HEK293 (cell line): ENCODE results near the gene MRLN.

Experiments used
- CTCF ChIA-PET: fragments of 350-600 bp; formaldehyde crosslinking; extraction: SDS; loops from one replicate; lab custom pipeline; 2021; ENCODE audit warnings: antibody characterized with exemption; lab: Yijun Ruan, JAX
- POLR2A ChIA-PET: fragments of 300-600 bp; formaldehyde crosslinking; extraction: SDS; loops from one replicate; lab custom pipeline; 2020; ENCODE audit warnings: antibody characterized with exemption, inconsistent platforms; lab: Yijun Ruan, JAX
- H3K27ac ChIP-seq: fragments of 200-500 bp; sonication (Bioruptor generic); 2 replicates; pipeline ENCODE4 v1.5.1; 2014; ENCODE audit warnings: low read depth, low read length, control low read depth, inconsistent platforms; ENCODE audit errors: extremely low read depth
- H3K36me3 ChIP-seq, 2 experiments: fragments of 200-500 bp in 1 of 2; sonication (Bioruptor generic) in 1 of 2; 1 replicate in 1 of 2; 2 replicates in 1 of 2; pipeline ENCODE4 v1.5.1; 2014 to 2017; ENCODE audit warnings: inconsistent platforms in 2 of 2, low read length in 2 of 2; ENCODE audit not compliant: control insufficient read depth in 2 of 2, insufficient read depth in 1 of 2
- H3K4me1 ChIP-seq: fragments of 200-500 bp; sonication (Bioruptor generic); 2 replicates; pipeline ENCODE4 v1.5.1; 2014; ENCODE audit warnings: mild to moderate bottlenecking, low read length, inconsistent platforms; ENCODE audit not compliant: control insufficient read depth, insufficient read depth
- H3K4me3 ChIP-seq: 2 replicates; pipeline ENCODE4 v1.5.1; 2011; ENCODE audit warnings: low read depth, mild to moderate bottlenecking, control low read depth, low read length, moderate library complexity
- H3K9me3 ChIP-seq: fragments of 200-500 bp; sonication (Bioruptor generic); 2 replicates; pipeline ENCODE4 v1.5.1; 2014; ENCODE audit warnings: low read depth, low read length, inconsistent platforms; ENCODE audit not compliant: control insufficient read depth, insufficient read depth
- RBAK ChIP-seq: fragments of 450-650 bp; formaldehyde crosslinking; IDR thresholded peaks from 2 replicates; pipeline ENCODE4 v1.5.1; 2016; ENCODE audit warnings: missing biosample characterization, missing genetic modification characterization
- ZNF112 ChIP-seq: fragments of 450-650 bp; formaldehyde crosslinking; IDR thresholded peaks from 2 replicates; pipeline ENCODE4 v1.5.0; 2017; ENCODE audit warnings: missing biosample characterization, missing genetic modification characterization
- ZNF133 ChIP-seq: fragments of 450-650 bp; formaldehyde crosslinking; IDR thresholded peaks from 2 replicates; pipeline ENCODE4 v1.5.1; 2016; ENCODE audit warnings: missing biosample characterization, missing genetic modification characterization
- ZNF274 ChIP-seq, 2 experiments: fragments of 200-500 bp in 1 of 2; fragments of 450-650 bp in 1 of 2; sonication (Bioruptor generic) in 1 of 2; formaldehyde crosslinking in 1 of 2; IDR thresholded peaks; 2 replicates each; pipeline versions ENCODE4 v1.5.1 to v1.6.1; 2014 to 2016; ENCODE audit warnings: borderline replicate concordance in 1 of 2, inconsistent platforms in 1 of 2, low read length in 1 of 2, missing biosample characterization in 1 of 2, missing genetic modification characterization in 1 of 2
- ZNF302 ChIP-seq: fragments of 450-650 bp; formaldehyde crosslinking; IDR thresholded peaks from 2 replicates; pipeline ENCODE4 v1.5.1; 2016; ENCODE audit warnings: missing biosample characterization, missing genetic modification characterization, low read depth
- ZNF366 ChIP-seq: fragments of 450-650 bp; formaldehyde crosslinking; conservative IDR thresholded peaks from 2 replicates; pipeline ENCODE4 v1.5.1; 2016; ENCODE audit warnings: missing biosample characterization, missing genetic modification characterization
- ZNF37A ChIP-seq: fragments of 450-650 bp; IDR thresholded peaks from 2 replicates; pipeline ENCODE4 v1.5.1; 2018; ENCODE audit warnings: missing biosample characterization, missing genetic modification characterization
- ZNF501 ChIP-seq: fragments of 450-650 bp; formaldehyde crosslinking; IDR thresholded peaks from 2 replicates; pipeline ENCODE4 v1.5.1; 2016; ENCODE audit warnings: missing biosample characterization, missing genetic modification characterization
- ZNF544 ChIP-seq: fragments of 450-650 bp; formaldehyde crosslinking; IDR thresholded peaks from 2 replicates; pipeline ENCODE4 v1.5.0; 2017; ENCODE audit warnings: missing biosample characterization, missing genetic modification characterization
- ZNF76 ChIP-seq: fragments of 450-650 bp; formaldehyde crosslinking; IDR thresholded peaks from 2 replicates; pipeline ENCODE4; 2016; ENCODE audit warnings: low read depth, missing biosample characterization, missing genetic modification characterization, borderline replicate concordance
- TF ChIP-seq, protein P1 (sequence below): fragments of 450-650 bp; formaldehyde crosslinking; conservative IDR thresholded peaks from 2 replicates; pipeline ENCODE4 v1.5.1; 2016; ENCODE audit warnings: low read depth, missing biosample characterization, missing genetic modification characterization
- TF ChIP-seq, protein P2 (sequence below): fragments of 450-650 bp; IDR thresholded peaks from 2 replicates; pipeline ENCODE4 v1.5.1; 2018; ENCODE audit warnings: missing biosample characterization, mild to moderate bottlenecking, missing genetic modification characterization
- TF ChIP-seq, protein P3 (sequence below): fragments of 450-650 bp; formaldehyde crosslinking; IDR thresholded peaks from 2 replicates; pipeline ENCODE4 v1.5.1; 2016; ENCODE audit warnings: missing biosample characterization, missing genetic modification characterization
- TF ChIP-seq, protein P4 (sequence below): fragments of 450-650 bp; formaldehyde crosslinking; IDR thresholded peaks from 2 replicates; pipeline ENCODE4 v1.5.0; 2017; ENCODE audit warnings: missing biosample characterization, missing genetic modification characterization, borderline replicate concordance
- TF ChIP-seq, protein P5 (sequence below): fragments of 450-650 bp; formaldehyde crosslinking; IDR thresholded peaks from 2 replicates; pipeline ENCODE4 v1.5.1; 2016; ENCODE audit warnings: missing biosample characterization, missing genetic modification characterization

MRLN gene

DNA sequence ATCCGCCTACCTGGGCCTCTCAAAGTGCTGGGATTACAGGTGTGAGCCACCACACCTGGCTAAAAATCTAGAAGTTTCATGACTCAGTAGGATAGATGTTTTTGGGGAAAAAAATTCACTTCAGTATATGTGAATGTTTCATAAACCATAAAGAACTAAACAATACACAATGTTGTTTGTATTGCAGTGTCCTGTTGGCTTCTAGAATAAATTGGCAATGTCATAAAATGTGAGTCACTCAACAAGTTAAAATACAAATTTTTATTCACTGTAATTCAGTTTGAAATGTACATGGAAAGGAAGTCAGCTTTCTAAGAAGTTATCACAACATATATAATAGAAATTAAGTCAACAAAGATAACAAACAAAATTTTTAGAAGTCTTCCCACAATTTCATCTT is 16.5 kb downstream of the MRLN start:
- Histone ChIP-seq H3K27ac (no peak overlapping the region), H3K4me3 (no peak overlapping the region), H3K36me3 (no peaks in the 10 kb centered on the region)
- CTCF ChIA-PET: no interaction called here
- TF ChIP-seq, protein P1, sequence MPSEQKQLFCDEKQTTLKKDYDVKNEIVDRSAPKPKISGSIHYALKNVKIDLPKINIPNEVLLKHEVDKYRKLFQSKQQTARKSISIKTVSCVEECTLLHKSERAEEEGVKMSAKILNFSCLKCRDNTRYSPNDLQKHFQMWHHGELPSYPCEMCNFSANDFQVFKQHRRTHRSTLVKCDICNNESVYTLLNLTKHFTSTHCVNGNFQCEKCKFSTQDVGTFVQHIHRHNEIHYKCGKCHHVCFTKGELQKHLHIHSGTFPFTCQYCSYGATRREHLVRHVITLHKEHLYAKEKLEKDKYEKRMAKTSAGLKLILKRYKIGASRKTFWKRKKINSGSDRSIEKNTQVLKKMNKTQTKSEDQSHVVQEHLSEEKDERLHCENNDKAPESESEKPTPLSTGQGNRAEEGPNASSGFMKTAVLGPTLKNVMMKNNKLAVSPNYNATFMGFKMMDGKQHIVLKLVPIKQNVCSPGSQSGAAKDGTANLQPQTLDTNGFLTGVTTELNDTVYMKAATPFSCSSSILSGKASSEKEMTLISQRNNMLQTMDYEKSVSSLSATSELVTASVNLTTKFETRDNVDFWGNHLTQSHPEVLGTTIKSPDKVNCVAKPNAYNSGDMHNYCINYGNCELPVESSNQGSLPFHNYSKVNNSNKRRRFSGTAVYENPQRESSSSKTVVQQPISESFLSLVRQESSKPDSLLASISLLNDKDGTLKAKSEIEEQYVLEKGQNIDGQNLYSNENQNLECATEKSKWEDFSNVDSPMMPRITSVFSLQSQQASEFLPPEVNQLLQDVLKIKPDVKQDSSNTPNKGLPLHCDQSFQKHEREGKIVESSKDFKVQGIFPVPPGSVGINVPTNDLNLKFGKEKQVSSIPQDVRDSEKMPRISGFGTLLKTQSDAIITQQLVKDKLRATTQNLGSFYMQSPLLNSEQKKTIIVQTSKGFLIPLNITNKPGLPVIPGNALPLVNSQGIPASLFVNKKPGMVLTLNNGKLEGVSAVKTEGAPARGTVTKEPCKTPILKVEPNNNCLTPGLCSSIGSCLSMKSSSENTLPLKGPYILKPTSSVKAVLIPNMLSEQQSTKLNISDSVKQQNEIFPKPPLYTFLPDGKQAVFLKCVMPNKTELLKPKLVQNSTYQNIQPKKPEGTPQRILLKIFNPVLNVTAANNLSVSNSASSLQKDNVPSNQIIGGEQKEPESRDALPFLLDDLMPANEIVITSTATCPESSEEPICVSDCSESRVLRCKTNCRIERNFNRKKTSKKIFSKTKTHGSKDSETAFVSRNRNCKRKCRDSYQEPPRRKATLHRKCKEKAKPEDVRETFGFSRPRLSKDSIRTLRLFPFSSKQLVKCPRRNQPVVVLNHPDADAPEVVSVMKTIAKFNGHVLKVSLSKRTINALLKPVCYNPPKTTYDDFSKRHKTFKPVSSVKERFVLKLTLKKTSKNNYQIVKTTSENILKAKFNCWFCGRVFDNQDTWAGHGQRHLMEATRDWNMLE (tag by site-specific recombination): no peak
- TF ChIP-seq ZNF366 (tag by site-specific recombination): no peak
- TF ChIP-seq, protein P2, sequence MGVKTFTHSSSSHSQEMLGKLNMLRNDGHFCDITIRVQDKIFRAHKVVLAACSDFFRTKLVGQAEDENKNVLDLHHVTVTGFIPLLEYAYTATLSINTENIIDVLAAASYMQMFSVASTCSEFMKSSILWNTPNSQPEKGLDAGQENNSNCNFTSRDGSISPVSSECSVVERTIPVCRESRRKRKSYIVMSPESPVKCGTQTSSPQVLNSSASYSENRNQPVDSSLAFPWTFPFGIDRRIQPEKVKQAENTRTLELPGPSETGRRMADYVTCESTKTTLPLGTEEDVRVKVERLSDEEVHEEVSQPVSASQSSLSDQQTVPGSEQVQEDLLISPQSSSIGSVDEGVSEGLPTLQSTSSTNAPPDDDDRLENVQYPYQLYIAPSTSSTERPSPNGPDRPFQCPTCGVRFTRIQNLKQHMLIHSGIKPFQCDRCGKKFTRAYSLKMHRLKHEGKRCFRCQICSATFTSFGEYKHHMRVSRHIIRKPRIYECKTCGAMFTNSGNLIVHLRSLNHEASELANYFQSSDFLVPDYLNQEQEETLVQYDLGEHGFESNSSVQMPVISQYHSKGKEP (tag by site-specific recombination): no peak
- no peak for TF ChIP-seq RBAK (tag by site-specific recombination)
- TF ChIP-seq ZNF274 (IDR thresholded peaks at IDR 0.05; ENCODE audit: low read length): no peak
- TF ChIP-seq ZNF274 (tag by site-specific recombination; IDR thresholded peaks at IDR 0.05; ENCODE audit: borderline replicate concordance): no peak
- TF ChIP-seq ZNF544: no peak
- no peak for TF ChIP-seq ZNF133
- no peak for TF ChIP-seq ZNF37A (tag by site-specific recombination)
- TF ChIP-seq, all 188 proteins: peak for 0
- POLR2A ChIA-PET: no interaction called here
- H3K9me3 ChIP-seq: no peaks in the 10 kb centered on the region
- no peaks in the 10 kb centered on the region for H3K4me1 ChIP-seq

DNA sequence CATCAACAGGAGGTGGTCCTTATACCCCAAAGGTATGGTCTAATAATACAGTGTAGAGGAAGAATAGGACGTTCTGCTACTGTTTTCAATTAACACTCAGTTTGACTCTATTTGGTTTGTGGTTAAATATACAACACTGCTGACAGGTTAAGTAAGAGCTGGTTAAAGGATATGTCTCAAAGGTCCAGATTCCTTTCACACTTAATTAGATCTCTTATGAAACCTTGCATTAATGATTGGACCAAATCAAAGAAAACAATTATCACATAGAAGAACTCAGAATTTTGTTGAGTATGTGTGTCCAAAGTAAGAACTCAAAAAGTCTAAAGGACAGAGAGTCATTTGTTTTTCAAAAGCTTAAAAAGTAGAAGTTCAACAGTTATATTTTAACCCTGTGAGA is 18.0 kb downstream of the MRLN start:
- TF ChIP-seq, protein P3, sequence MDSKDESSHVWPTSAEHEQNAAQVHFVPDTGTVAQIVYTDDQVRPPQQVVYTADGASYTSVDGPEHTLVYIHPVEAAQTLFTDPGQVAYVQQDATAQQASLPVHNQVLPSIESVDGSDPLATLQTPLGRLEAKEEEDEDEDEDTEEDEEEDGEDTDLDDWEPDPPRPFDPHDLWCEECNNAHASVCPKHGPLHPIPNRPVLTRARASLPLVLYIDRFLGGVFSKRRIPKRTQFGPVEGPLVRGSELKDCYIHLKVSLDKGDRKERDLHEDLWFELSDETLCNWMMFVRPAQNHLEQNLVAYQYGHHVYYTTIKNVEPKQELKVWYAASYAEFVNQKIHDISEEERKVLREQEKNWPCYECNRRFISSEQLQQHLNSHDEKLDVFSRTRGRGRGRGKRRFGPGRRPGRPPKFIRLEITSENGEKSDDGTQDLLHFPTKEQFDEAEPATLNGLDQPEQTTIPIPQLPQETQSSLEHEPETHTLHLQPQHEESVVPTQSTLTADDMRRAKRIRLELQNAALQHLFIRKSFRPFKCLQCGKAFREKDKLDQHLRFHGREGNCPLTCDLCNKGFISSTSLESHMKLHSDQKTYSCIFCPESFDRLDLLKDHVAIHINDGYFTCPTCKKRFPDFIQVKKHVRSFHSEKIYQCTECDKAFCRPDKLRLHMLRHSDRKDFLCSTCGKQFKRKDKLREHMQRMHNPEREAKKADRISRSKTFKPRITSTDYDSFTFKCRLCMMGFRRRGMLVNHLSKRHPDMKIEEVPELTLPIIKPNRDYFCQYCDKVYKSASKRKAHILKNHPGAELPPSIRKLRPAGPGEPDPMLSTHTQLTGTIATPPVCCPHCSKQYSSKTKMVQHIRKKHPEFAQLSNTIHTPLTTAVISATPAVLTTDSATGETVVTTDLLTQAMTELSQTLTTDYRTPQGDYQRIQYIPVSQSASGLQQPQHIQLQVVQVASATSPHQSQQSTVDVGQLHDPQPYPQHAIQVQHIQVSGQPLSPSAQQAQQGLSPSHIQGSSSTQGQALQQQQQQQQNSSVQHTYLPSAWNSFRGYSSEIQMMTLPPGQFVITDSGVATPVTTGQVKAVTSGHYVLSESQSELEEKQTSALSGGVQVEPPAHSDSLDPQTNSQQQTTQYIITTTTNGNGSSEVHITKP (tag by site-specific recombination): no peak
- TF ChIP-seq, protein P4, sequence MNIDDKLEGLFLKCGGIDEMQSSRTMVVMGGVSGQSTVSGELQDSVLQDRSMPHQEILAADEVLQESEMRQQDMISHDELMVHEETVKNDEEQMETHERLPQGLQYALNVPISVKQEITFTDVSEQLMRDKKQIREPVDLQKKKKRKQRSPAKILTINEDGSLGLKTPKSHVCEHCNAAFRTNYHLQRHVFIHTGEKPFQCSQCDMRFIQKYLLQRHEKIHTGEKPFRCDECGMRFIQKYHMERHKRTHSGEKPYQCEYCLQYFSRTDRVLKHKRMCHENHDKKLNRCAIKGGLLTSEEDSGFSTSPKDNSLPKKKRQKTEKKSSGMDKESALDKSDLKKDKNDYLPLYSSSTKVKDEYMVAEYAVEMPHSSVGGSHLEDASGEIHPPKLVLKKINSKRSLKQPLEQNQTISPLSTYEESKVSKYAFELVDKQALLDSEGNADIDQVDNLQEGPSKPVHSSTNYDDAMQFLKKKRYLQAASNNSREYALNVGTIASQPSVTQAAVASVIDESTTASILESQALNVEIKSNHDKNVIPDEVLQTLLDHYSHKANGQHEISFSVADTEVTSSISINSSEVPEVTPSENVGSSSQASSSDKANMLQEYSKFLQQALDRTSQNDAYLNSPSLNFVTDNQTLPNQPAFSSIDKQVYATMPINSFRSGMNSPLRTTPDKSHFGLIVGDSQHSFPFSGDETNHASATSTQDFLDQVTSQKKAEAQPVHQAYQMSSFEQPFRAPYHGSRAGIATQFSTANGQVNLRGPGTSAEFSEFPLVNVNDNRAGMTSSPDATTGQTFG (tag by site-specific recombination): no peak
- TF ChIP-seq ZNF302 (no peak), ZNF76 (tag by site-specific recombination) (no peak), ZNF112 (tag by site-specific recombination) (no peak), ZNF501 (tag by site-specific recombination) (no peak)
- TF ChIP-seq, protein P5, sequence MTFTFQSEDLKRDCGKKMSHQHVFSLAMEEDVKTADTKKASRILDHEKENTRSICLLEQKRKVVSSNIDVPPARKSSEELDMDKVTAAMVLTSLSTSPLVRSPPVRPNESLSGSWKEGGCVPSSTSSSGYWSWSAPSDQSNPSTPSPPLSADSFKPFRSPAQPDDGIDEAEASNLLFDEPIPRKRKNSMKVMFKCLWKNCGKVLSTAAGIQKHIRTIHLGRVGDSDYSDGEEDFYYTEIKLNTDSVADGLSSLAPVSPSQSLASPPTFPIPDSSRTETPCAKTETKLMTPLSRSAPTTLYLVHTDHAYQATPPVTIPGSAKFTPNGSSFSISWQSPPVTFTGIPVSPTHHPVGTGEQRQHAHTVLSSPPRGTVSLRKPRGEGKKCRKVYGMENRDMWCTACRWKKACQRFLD: no peak
- TF ChIP-seq, all 188 proteins: peak for 0
- Histone ChIP-seq H3K4me1 (no peaks in the 10 kb centered on the region), H3K9me3 (no peaks in the 10 kb centered on the region), H3K36me3 (no peaks in the 10 kb centered on the region), H3K4me3 (no peak overlapping the region), H3K27ac (no peak overlapping the region)
- POLR2A ChIA-PET: no interaction called here
- CTCF ChIA-PET: no interaction called here
